ENCODE results near the gene KRT12. TPM values are rescaled to one million over a fixed set of nuclear protein-coding genes. Genes with fewer than 3 reads are reported as not detected.

The KRT12 gene
- total RNA-seq, 4 donors from 2014 or later: not detected

GRCh38 chr17:40912486-40913210 lies 45.6 kb upstream of the KRT12 start:
- no peaks in the 10 kb centered on the region for H3K27me3 ChIP-seq
- no peak overlapping the region for H3K27ac ChIP-seq
- H3K9me3 ChIP-seq: no peaks in the 10 kb centered on the region
- no peak for DNase-seq (ENCODE audit: low spot score in 2 of 2)
- H3K4me3 ChIP-seq: no peak overlapping the region
- H3K36me3 ChIP-seq: no peaks in the 10 kb centered on the region
- peaks cover 0 to 26% (median 5%) of the 10 kb centered on the region in 4 donors for H3K4me1 ChIP-seq
- whole genome bisulfite sequencing, 2 donors: 88 to 89% methylated on average over 13 of the region's 13 CpGs
- no peak for TF ChIP-seq CTCF (IDR thresholded peaks at IDR 0.05)
- TF ChIP-seq EP300 (IDR thresholded peaks at IDR 0.05): no peak
- TF ChIP-seq POLR2A (IDR thresholded peaks at IDR 0.05): no peak

- no peak for TF ChIP-seq POLR2A (IDR thresholded peaks at IDR 0.05)
- TF ChIP-seq CTCF (IDR thresholded peaks at IDR 0.05): no peak
- no peak for TF ChIP-seq EP300 (IDR thresholded peaks at IDR 0.05)
- no peaks in the 10 kb centered on the region for H3K9me3 ChIP-seq
- peak overlapping the region; percentile 19 to 78 (median 67) for H3K27ac ChIP-seq
- 23 to 28% methylated on average over 3 of the region's 3 CpGs for WGBS, 2 donors
- no peak overlapping the region for H3K4me3 ChIP-seq
- peaks cover 0 to 26% (median 5%) of the 10 kb centered on the region in 4 donors for H3K4me1 ChIP-seq
- H3K27me3 ChIP-seq: no peaks in the 10 kb centered on the region
- no peak for DNase-seq (ENCODE audit: low spot score in 2 of 2)
- no peaks in the 10 kb centered on the region for H3K36me3 ChIP-seq
Observed at GRCh38 chr17:40910441-40910841, 43.4 kb upstream of the KRT12 start.

- no peak overlapping the region for H3K4me3 ChIP-seq
- no peaks in the 10 kb centered on the region for H3K9me3 ChIP-seq
- peak overlapping the region in 2 of 4 donors; percentile 75 to 78 for H3K27ac ChIP-seq
- H3K4me1 ChIP-seq: peaks cover 0 to 26% (median 5%) of the 10 kb centered on the region in 4 donors
- no peak for DNase-seq (ENCODE audit: low spot score in 2 of 2)
- no peak for TF ChIP-seq POLR2A (IDR thresholded peaks at IDR 0.05)
- H3K36me3 ChIP-seq: no peaks in the 10 kb centered on the region
- no peaks in the 10 kb centered on the region for H3K27me3 ChIP-seq
- 41 to 43% methylated on average over 4 of the region's 4 CpGs for WGBS, 2 donors
Observed at GRCh38 chr17:40909755-40910154, 42.7 kb upstream of the KRT12 start.

- WGBS, 2 donors: 0% methylated on average over 5 of the region's 5 CpGs
Observed at GRCh38 chr17:40909351-40909750, 42.3 kb upstream of the KRT12 start.

GRCh38 chr17:40906613-40907012 lies 39.6 kb upstream of the KRT12 start:
- no peak for DNase-seq (ENCODE audit: low spot score in 2 of 2)
- Histone ChIP-seq H3K4me3 (no peak overlapping the region), H3K36me3 (no peaks in the 10 kb centered on the region), H3K9me3 (no peaks in the 10 kb centered on the region), H3K27me3 (no peaks in the 10 kb centered on the region), H3K27ac (no peak overlapping the region), H3K4me1 (peaks cover 0 to 22% (median 2%) of the 10 kb centered on the region in 4 donors)
- TF ChIP-seq EP300 (IDR thresholded peaks at IDR 0.05): no peak
- no peak for TF ChIP-seq POLR2A (IDR thresholded peaks at IDR 0.05)
- TF ChIP-seq CTCF (IDR thresholded peaks at IDR 0.05): no peak
- 82 to 89% methylated on average over 4 of the region's 4 CpGs for WGBS, 2 donors

More at GRCh38 chr17:40909351-40909750, 42.3 kb upstream of the KRT12 start:
- Histone ChIP-seq H3K36me3 (no peaks in the 10 kb centered on the region), H3K27me3 (no peaks in the 10 kb centered on the region), H3K4me3 (no peak overlapping the region), H3K27ac (peak overlapping the region in 2 of 4 donors; percentile 75 to 78), H3K9me3 (no peaks in the 10 kb centered on the region), H3K4me1 (peaks cover 0 to 26% (median 5%) of the 10 kb centered on the region in 4 donors)
- peak; percentile 67 to 75 for DNase-seq (ENCODE audit: low spot score in 2 of 2)
- TF ChIP-seq POLR2A (IDR thresholded peaks at IDR 0.05) (no peak), CTCF (IDR thresholded peaks at IDR 0.05) (peak; percentile 60 to 87 (median 70)), EP300 (IDR thresholded peaks at IDR 0.05) (peak in 1 of 2 donors; percentile 32)
